ENCODE data around the gene ZBTB3. TPM values are rescaled to one million over a fixed set of nuclear protein-coding genes. Genes with fewer than 3 reads are reported as not detected.
A peak's percentile ranks its signal among the peaks of the same experiment; 100 is the strongest.
"Not testable (repeated sequence)": the region's sequence is repeated elsewhere in the genome, so short reads cannot be mapped to it uniquely, and the experiment has no call there.

Gene ZBTB3
- total RNA-seq, 4 donors from 2014 or later, result 4.7 to 7.7 (median 6.9) TPM

GRCh38 chr11:62706850-62707247 lies 47.1 kb downstream of the ZBTB3 start:
- Histone ChIP-seq H3K9me3 (no peaks in the 10 kb centered on the region), H3K4me3 (peak overlapping the region in 3 of 4 donors; percentile 71 to 76 (median 71)), H3K27me3 (no peaks in the 10 kb centered on the region), H3K36me3 (peaks cover 0 to 31% (median 0%) of the 10 kb centered on the region in 3 donors), H3K27ac (peak overlapping the region; percentile 76 to 89 (median 82)), H3K4me1 (peaks cover 28 to 58% (median 33%) of the 10 kb centered on the region in 3 donors)
- DNase-seq, result no peak
- intact Hi-C loops (cut with DNase I), result no loop called here
- 72 to 73% methylated on average over 8 of the region's 8 CpGs for WGBS, 2 donors
- TF ChIP-seq CTCF (IDR thresholded peaks at IDR 0.05) (no peak), POLR2A (IDR thresholded peaks at IDR 0.05) (no peak)

DNA sequence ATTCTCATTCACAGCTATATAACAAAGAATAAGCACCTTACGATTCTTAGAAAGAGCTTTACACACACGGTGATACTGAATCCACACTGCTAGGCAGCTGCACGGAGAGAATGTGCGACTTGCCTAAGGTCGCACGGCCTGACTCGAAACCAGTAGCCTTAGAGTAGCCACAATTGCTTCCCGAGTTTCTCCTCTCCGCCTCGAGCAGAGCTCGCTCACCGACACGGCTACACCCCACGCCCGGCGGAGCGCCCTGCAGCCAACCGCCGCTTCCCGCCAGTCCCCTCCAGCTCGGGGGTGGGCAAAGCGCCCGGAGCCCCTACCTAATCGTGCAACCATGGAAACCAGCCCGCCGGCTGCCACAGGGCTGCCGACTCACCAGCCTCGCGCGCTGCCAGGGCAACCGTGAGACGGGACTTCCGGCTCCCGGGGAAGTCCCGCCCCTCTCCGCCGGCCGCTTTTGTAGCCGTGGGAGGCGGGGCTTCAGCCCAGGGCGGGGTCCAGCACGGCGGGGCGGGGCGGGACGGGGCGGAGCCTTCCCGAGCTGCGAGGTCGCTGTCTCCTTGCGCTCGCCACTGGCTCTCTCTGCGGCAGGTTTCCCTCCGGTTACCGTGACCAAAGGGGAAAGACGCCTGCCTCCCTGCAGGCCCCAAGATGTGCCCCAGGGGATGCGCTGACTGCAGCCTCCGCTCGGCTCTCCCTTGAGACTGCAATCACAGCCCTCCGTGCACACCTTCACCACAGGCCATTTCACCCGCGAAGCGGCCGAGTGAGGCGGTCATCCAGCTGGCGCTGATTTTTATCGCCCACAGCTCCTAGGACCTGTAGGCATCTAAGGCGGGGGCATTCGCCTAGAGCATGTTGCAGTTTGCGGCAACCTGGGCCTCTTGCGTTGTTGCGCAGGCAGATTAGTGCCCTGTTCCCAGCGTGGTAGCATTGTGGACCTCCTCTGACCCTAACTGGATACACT lies 47.8 kb downstream of the ZBTB3 start:
- 10 to 39% methylated on average over 3 to 29 of the region's 73 CpGs for WGBS, 2 donors
- intact Hi-C loops (cut with DNase I), result no loop called here
- no peaks in the 10 kb centered on the region for H3K9me3 ChIP-seq
- peak overlapping the region; percentile 57 to 76 (median 71) for H3K4me3 ChIP-seq
- H3K27ac ChIP-seq, result peak overlapping the region; percentile 76 to 89 (median 82)
- H3K36me3 ChIP-seq, result peaks cover 0 to 31% (median 0%) of the 10 kb centered on the region in 3 donors
- no peaks in the 10 kb centered on the region for H3K27me3 ChIP-seq
- DNase-seq, result peak; percentile 68
- H3K4me1 ChIP-seq, result peaks cover 28 to 58% (median 33%) of the 10 kb centered on the region in 3 donors
- TF ChIP-seq CTCF (IDR thresholded peaks at IDR 0.05) (no peak), POLR2A (IDR thresholded peaks at IDR 0.05) (peak in 2 of 4 donors; percentile 24 to 50)

DNA sequence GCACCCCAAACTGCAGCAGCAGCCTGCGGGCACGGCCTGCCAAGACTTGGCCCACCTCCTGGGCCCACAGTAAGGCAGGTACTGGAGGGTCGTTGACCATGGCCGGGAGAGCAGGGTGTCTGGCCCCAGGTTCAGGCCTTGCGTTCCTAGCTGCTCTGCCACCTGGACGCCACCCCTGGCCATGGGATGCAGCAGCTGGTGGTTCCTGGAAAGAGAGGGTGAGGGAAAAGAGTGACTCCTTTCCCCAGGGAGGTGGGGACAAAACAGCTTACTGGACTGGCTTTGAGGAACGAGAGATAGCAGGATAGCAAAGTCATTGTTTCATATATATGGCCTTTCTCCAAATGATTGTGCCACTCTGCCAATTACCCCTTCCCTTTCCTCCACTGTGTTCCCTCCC lies 48.5 kb downstream of the ZBTB3 start:
- TF ChIP-seq CTCF (IDR thresholded peaks at IDR 0.05) (no peak), POLR2A (IDR thresholded peaks at IDR 0.05) (no peak)
- Histone ChIP-seq H3K27me3 (no peaks in the 10 kb centered on the region), H3K9me3 (no peaks in the 10 kb centered on the region), H3K27ac (peak overlapping the region; percentile 76 to 89 (median 82)), H3K4me1 (peaks cover 28 to 53% (median 31%) of the 10 kb centered on the region in 3 donors), H3K4me3 (peak overlapping the region; percentile 57 to 76 (median 71)), H3K36me3 (peaks cover 0 to 28% (median 0%) of the 10 kb centered on the region in 3 donors)
- intact Hi-C loops (cut with DNase I), result no loop called here
- 44 to 49% methylated on average over 6 of the region's 7 CpGs for whole genome bisulfite sequencing, 2 donors
- no peak for DNase-seq

- H3K27ac ChIP-seq; DNase-seq; H3K27me3 ChIP-seq; H3K4me3 ChIP-seq; H3K9me3 ChIP-seq; intact Hi-C loops (cut with DNase I): not testable (repeated sequence)
- Histone ChIP-seq H3K36me3 (peaks cover 0 to 28% (median 0%) of the 10 kb centered on the region in 3 donors), H3K4me1 (peaks cover 21 to 43% (median 26%) of the 10 kb centered on the region in 3 donors)
- WGBS, 2 donors, result 81 to 86% methylated on average over 4 of the region's 4 CpGs
These were observed 50.0 kb downstream of the ZBTB3 start for GRCh38 chr11:62703921-62704320.

DNA sequence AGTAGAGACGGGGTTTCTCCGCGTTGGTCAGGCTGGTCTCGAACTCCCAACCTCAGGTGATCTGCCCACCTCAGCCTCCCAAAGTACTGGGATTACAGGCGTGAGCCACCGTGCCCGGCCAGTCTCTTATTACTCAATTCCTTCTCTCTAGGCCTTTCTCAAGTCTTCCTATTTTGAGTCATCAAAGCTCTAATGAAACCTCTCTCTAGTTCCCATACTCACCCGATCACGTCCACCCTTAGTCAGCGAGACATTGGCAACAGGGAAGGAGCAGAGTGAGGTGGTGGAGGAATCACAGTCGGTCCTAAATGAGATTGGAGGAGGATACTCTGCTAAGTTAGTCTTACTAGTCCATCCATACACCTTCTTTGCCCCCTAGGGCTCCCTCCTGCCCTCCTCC lies 51.7 kb downstream of the ZBTB3 start:
- intact Hi-C loops (cut with DNase I), result no loop called here
- H3K4me1 ChIP-seq, result peaks cover 15 to 26% (median 18%) of the 10 kb centered on the region in 3 donors
- WGBS, 2 donors, result 74 to 76% methylated on average over 10 to 11 of the region's 11 CpGs

More for the DNA sequence above, 51.7 kb downstream of the ZBTB3 start:
- Histone ChIP-seq H3K36me3 (peaks cover 0 to 34% (median 0%) of the 10 kb centered on the region in 3 donors), H3K27me3 (no peaks in the 10 kb centered on the region), H3K27ac (peak overlapping the region in 2 of 4 donors; percentile 29), H3K9me3 (no peaks in the 10 kb centered on the region), H3K4me3 (no peak overlapping the region)
- no peak for DNase-seq
- TF ChIP-seq CTCF (IDR thresholded peaks at IDR 0.05) (no peak), POLR2A (IDR thresholded peaks at IDR 0.05) (no peak)

Small RNAs within 50 kb of the gene (small RNA-seq; reads per million reads assigned to genes)
- gene MIR6514, result 0 to 0.27 (median 0.16) reads per million in 4 donors

Other genes starting within 250 kb of the ZBTB3 start
- gene AHNAK, start 207.4 kb downstream of the ZBTB3 start, total RNA-seq, result 1,000 to 10,000 TPM in 2 of 4 donors, 100 to 1,000 TPM in 2; 695 to 1,250 (median 954) TPM
- gene EEF1G, start 180.3 kb downstream of the ZBTB3 start, total RNA-seq, result 1,000 to 10,000 TPM; 1,144 to 2,095 (median 1,685) TPM
- gene TUT1, start 162.6 kb downstream of the ZBTB3 start, total RNA-seq, result 10 to 100 TPM in 1 of 4 donors, 1 to 10 TPM in 3; 5.0 to 12.7 (median 8.0) TPM
- 100 to 1,000 TPM; 103 to 132 (median 111) TPM for gene MTA2, start 152.3 kb downstream of the ZBTB3 start, total RNA-seq
- 10 to 100 TPM; 34.7 to 58.6 (median 53.6) TPM for gene EML3, start 141.4 kb downstream of the ZBTB3 start, total RNA-seq
- 10 to 100 TPM in 1 of 4 donors, 1 to 10 TPM in 3; 5.5 to 10.8 (median 7.2) TPM for gene ROM1, start 140.9 kb downstream of the ZBTB3 start, total RNA-seq
- 10 to 100 TPM in 3 of 4 donors, 1 to 10 TPM in 1; 8.6 to 17.2 (median 12.9) TPM for gene B3GAT3, start 132.2 kb downstream of the ZBTB3 start, total RNA-seq
- gene GANAB, start 107.5 kb downstream of the ZBTB3 start, total RNA-seq, result 10 to 100 TPM; 90.8 to 97.2 (median 95.0) TPM
- 10 to 100 TPM; 15.4 to 21.2 (median 19.0) TPM for gene INTS5, start 100.9 kb downstream of the ZBTB3 start, total RNA-seq
- 10 to 100 TPM; 36.0 to 53.4 (median 43.6) TPM for gene C11orf98, start 89.0 kb downstream of the ZBTB3 start, total RNA-seq
- gene CSKMT, start 88.8 kb downstream of the ZBTB3 start, total RNA-seq, result 10 to 100 TPM in 2 of 4 donors, 1 to 10 TPM in 2; 1.1 to 10.5 (median 7.0) TPM
- 10 to 100 TPM; 10.5 to 17.2 (median 12.2) TPM for gene UQCC3, start 82.5 kb downstream of the ZBTB3 start, total RNA-seq
- 1 to 10 TPM; 1.8 to 3.6 (median 2.5) TPM for gene LBHD1, start 81.9 kb downstream of the ZBTB3 start, total RNA-seq
- 100 to 1,000 TPM in 1 of 4 donors, 10 to 100 TPM in 3; 67.3 to 148 (median 86.1) TPM for gene UBXN1, start 75.1 kb downstream of the ZBTB3 start, total RNA-seq
- gene LRRN4CL, start 64.6 kb downstream of the ZBTB3 start, total RNA-seq, result 10 to 100 TPM in 1 of 4 donors, 1 to 10 TPM in 2, under 1 TPM in 1; 0.27 to 12.0 (median 4.5) TPM
- gene BSCL2, start 46.7 kb downstream of the ZBTB3 start, total RNA-seq, result 10 to 100 TPM; 25.7 to 69.4 (median 32.6) TPM
- gene GNG3, start 46.5 kb downstream of the ZBTB3 start, total RNA-seq, result not detected
- 10 to 100 TPM; 14.4 to 33.0 (median 26.4) TPM for gene HNRNPUL2, start 26.7 kb downstream of the ZBTB3 start, total RNA-seq
- gene TTC9C, start 25.7 kb downstream of the ZBTB3 start, total RNA-seq, result 10 to 100 TPM in 3 of 4 donors, 1 to 10 TPM in 1; 9.6 to 21.3 (median 15.0) TPM
- 10 to 100 TPM; 26.5 to 61.2 (median 47.7) TPM for gene POLR2G, start 7.4 kb upstream of the ZBTB3 start, total RNA-seq
- gene TAF6L, start 17.2 kb upstream of the ZBTB3 start, total RNA-seq, result 10 to 100 TPM; 11.5 to 40.2 (median 19.0) TPM
- gene TMEM179B, start 33.2 kb upstream of the ZBTB3 start, total RNA-seq, result 10 to 100 TPM; 35.6 to 60.1 (median 43.3) TPM
- 10 to 100 TPM; 13.2 to 28.4 (median 22.0) TPM for gene TMEM223, start 37.8 kb upstream of the ZBTB3 start, total RNA-seq
- 10 to 100 TPM; 38.1 to 62.4 (median 44.4) TPM for gene NXF1, start 51.3 kb upstream of the ZBTB3 start, total RNA-seq
- 10 to 100 TPM; 23.0 to 34.7 (median 24.2) TPM for gene STX5, start 77.9 kb upstream of the ZBTB3 start, total RNA-seq
- gene TEX54, start 78.7 kb upstream of the ZBTB3 start, total RNA-seq, result not detected
- gene WDR74, start 85.4 kb upstream of the ZBTB3 start, total RNA-seq, result 10 to 100 TPM; 31.7 to 74.0 (median 44.3) TPM
- gene SLC3A2, start 126.7 kb upstream of the ZBTB3 start, total RNA-seq, result 100 to 1,000 TPM; 132 to 373 (median 153) TPM
- under 1 TPM in 2 of 4 donors, not detected in 2; 0.30 to 0.73 TPM for gene CHRM1, start 167.2 kb upstream of the ZBTB3 start, total RNA-seq
- gene SLC22A6, start 230.8 kb upstream of the ZBTB3 start, total RNA-seq, result not detected